Non-pigmented ciliary epithelial cell (primary cell): ENCODE data around the gene MRPL49.

Source experiments
- DNase-seq: peaks from one replicate; pipeline ENCODE4 v3.0.0-alpha.2; 2010; ENCODE audit warnings: low read depth

The MRPL49 gene

DNA sequence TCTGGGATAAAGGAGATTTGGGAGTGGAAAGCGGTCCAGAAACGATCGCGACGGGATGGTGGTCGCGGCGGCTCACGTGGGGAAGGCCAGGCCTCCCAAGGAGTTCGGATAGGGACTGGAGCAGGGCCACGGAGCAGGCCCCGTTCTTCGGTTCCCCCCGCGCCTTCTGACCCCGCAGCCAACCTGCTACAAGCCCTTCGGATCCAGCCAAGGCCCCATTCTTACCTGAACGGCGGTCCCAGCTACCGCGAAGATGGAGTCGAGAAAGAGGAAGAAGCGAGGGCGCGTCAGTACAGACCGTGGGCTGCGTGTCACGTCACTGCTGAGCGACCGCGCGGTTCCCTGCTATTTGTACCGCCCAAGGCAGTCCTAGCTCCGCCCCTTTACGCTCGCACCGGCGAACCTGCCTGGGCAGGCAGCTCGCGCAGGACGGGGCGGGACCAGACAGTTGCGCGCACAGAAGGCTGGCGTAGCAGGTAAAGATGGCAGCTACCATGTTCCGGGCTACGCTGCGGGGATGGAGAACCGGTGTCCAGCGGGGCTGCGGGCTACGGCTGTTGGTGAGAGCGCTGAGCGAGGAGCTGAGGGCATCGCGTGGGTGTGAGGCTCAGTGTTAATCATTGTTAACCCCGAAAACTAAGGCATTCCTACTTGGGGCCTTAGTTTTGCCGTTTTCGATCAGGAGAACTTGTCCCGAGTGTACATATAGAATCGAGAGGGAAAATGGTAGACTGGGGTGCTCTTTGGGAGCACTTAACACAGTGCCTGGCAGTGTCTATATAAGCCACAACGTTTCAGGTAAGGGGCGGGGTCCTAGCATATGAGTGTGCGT lies at the start of gene MRPL49, which contains the start of gene FAU:
TSS of gene MRPL49 (plus strand) at position 457 of the 832 bp plus-strand sequence. CDS start at position 483, 26 bp downstream.
TSS of gene FAU (minus strand) at position 270 of the 832 bp plus-strand sequence. CDS start 321 bp downstream, outside the sequence.
- peak; percentile 89 for DNase-seq

- DNase-seq = no peak
These were observed 49.5 kb upstream of the MRPL49 start for GRCh38 chr11:65072631-65072966.

DNA sequence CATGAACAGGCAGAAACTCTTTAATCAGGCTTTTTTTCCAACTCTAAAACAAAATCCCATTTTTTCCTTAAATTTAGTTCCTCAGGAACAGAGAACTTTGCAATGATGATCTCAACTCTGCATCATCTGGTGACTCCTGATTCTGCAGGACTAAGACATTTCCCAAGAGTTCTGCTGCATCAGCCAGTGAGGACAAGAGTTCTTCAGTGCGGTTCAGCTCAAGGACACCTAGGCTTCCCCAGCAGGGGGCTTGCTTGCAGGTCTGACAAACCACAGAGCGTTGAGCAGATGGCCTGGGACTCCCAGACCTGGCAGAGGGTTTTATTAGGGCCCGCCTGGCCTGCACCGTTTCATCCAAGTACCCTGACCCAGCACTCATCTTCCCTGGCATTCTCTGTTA lies 44.7 kb upstream of the MRPL49 start:
- no peak for DNase-seq

DNA sequence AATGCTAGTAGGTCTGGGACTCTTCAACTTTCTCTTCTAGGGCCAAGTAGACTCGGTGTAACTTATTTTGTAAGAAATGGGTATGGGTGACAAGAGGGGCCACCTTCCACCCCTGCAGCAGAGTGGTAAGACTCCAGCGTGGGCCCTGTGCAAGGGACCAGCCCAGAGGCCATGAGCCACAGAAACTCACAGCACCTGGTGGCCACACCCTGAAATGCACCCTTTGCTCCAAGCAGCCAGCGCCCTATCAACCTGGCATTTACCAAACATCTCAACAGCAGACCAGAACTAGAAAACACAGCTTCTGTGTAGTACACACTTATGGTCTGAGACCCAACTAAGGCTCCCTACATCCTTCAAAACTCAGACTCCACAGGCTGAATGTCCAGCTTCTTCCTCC lies 44.0 kb upstream of the MRPL49 start:
- no peak for DNase-seq

- DNase-seq = no peak
These were observed 43.3 kb upstream of the MRPL49 start for GRCh38 chr11:65078786-65079342.

GRCh38 chr11:65083134-65083833 lies 38.8 kb upstream of the MRPL49 start:
- DNase-seq = no peak

DNA sequence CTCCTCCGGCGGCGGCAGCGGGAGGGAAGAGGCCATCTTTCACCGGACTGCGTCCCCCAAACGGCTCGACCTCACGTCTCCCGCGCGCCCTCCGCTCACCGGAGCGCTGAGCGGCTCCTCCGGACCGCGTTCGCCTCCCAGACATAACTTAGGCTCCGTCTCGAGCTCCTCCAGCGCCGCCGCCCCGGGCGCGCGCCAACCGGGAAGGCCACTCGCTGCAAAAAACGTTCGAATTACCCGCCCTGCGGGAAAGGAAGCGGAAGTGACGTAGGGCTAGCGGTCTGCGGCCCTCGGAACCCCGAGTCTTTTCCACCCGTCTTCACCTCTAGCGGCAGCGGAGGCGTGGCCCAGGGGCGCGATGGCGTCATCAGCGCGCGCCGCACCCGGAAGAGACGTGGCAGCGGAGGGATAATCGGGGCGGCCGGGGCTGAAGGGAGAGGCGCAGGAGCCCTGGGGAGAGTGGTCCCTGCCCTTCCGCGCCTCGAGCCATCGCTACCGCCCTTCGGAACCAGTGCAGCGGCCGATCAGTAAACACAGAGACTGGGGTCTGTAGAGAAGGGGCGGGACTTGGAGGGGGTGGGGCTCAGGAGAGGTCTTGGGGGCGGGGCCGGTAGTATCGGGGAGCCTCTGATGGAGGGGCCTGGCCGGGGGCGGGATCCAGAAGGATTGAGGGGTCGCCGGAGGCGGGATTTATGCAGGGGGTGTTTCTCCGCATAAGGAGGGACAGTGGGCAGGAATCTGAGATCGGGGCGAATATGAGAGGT lies 38.1 kb upstream of the MRPL49 start, which contains the start of the genes CDCA5 and ZFPL1:
TSS of gene CDCA5 (minus strand) at position 207 of the 764 bp plus-strand sequence. CDS start at position 145, 62 bp downstream.
TSS of gene ZFPL1 (plus strand) at position 389 of the 764 bp plus-strand sequence. CDS start 477 bp downstream, outside the sequence.
- DNase-seq = peak; percentile 75

- DNase-seq = no peak
These were observed 37.3 kb upstream of the MRPL49 start for GRCh38 chr11:65084598-65085375.

- no peak for DNase-seq
These were observed 36.7 kb upstream of the MRPL49 start for GRCh38 chr11:65085446-65085845.

- no peak for DNase-seq
These were observed 35.3 kb upstream of the MRPL49 start for GRCh38 chr11:65086809-65087208.

GRCh38 chr11:65087216-65087615 lies 34.9 kb upstream of the MRPL49 start:
- no peak for DNase-seq

DNA sequence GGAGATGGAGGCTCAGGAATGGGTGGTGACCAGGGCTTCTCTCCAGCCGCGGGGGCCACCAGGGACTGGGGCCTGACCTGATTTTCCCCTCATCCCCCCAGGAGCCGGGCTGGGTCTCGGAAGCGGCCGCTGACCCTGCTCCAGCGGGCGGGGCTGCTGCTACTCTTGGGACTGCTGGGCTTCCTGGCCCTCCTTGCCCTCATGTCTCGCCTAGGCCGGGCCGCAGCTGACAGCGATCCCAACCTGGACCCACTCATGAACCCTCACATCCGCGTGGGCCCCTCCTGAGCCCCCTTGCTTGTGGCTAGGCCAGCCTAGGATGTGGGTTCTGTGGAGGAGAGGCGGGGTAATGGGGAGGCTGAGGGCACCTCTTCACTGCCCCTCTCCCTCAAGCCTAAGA lies 34.3 kb upstream of the MRPL49 start:
- DNase-seq = no peak

DNA sequence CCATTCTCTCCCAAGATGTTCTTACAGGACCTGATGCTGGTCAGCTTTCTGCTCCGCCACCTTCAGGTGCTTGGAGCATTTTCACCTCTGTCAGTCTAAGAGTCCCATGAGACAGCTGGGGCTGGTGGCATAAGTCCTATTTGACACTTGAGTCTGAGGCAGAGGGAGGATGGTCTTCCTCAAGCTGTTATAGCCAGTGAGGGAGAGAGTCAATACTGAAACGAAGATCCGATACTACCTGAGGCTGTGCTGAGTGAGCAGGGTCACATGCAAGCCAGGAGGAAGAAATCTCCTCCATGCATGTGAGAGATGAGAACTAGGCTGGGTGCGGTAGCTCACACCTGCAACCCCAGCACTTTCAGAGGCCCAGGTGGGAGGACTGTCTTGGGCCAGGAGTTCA lies 32.5 kb upstream of the MRPL49 start:
- no peak for DNase-seq

- no peak for DNase-seq
These were observed 31.5 kb upstream of the MRPL49 start for GRCh38 chr11:65090628-65091027.

DNA sequence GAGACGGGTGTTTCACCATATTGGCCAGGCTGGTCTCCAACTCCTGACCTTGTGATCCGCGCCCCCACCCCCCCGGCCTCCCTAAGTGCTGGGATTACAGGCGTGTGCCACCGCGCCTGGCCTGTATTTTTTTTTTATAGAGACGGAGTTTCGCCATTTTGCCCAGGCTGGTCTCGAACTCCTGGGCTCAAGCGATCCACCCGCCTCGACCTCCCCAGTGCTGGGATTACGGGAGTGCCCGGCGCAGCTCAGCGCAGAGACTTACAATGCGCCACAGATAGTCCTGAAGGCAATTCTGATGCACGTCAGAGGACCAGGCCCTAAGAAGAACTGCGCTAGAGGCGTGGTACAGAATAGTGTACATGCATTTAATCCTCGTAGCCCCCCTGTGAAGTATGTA lies 26.7 kb upstream of the MRPL49 start:
- DNase-seq = no peak

DNA sequence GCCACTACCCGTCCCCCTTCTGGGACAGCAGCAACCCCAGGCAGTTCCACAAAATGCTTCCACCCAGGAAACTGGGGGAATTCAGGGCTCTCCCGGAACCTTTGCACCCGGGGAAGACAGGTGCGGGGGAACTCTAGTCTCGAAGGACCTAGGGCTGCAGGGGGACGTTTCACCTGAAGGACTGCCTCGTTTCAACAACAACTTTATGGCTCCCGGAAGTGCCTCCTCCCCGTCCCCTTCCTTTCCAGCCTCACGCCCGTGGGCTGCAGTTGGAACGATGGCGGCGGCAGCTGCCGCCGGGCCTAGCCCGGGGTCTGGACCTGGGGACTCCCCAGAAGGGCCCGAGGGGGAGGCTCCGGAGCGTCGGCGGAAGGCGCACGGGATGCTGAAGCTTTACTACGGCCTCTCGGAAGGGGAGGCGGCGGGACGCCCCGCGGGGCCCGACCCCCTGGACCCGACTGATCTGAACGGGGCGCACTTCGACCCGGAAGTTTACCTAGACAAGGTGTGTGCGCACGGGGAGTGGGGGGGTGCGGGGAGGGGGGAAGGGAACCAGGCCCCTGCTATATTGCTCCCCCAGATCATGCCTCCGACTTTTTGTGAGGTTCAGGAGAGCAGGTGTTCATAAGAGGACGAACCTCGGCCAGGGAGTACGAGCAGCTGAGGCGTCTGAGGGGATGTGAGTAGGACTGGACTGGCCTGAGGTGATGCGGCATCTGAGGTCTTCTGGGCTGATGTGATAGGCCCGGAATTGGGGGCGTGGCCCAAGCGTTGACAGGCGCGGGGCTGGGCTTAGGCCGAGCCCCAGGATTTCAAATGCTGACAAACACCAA lies 25.9 kb upstream of the MRPL49 start, which contains the start of gene VPS51:
TSS of gene VPS51 (plus strand) at position 241 of the 833 bp plus-strand sequence. CDS start at position 278, 37 bp downstream.
- DNase-seq = peak; percentile 50

GRCh38 chr11:65096926-65097325 lies 25.2 kb upstream of the MRPL49 start:
- no peak for DNase-seq

- DNase-seq = no peak
These were observed 21.3 kb upstream of the MRPL49 start for GRCh38 chr11:65100674-65101350.
